GM12878 (cell line): ENCODE results near the gene KRAS. TPM values are rescaled to one million over a fixed set of nuclear protein-coding genes. Genes with fewer than 3 reads are reported as not detected.

Experiments used
- ATAC-seq: fragments of 200-7000 bp; cut with Tn5 transposase; 3 replicates; pipeline ENCODE4 v1.9.1; 2020; ENCODE audit warnings: mild to moderate bottlenecking, moderate library complexity
- BruUV-seq: library from RNA; stranded (reverse); fragments of 400-500 nt; replicated peaks from 2 replicates; lab custom pipeline; 2021; lab: Mats Ljungman, UMichigan
- CTCF ChIA-PET: fragments of 300-600 bp; sonication (Branson Sonifier 250); formaldehyde crosslinking; extraction: SDS; loops from one replicate; lab custom pipeline; 2021; ENCODE audit warnings: inconsistent platforms; lab: Yijun Ruan, JAX
- POLR2A ChIA-PET: fragments of 350-600 bp; formaldehyde crosslinking; extraction: SDS; loops from one replicate; lab custom pipeline; 2021; ENCODE audit warnings: inconsistent platforms; lab: Charles Lee
- RAD21 ChIA-PET: fragments of 300-600 bp; sonication (Branson Sonifier 250); formaldehyde crosslinking; loops from one replicate; lab custom pipeline; 2023; ENCODE audit warnings: antibody characterized with exemption; ENCODE audit not compliant: unreplicated experiment; lab: Charles Lee
- SMC1A ChIA-PET: fragments of 300-600 bp; sonication (Branson Sonifier 250); formaldehyde crosslinking; loops from one replicate; lab custom pipeline; 2023; ENCODE audit not compliant: unreplicated experiment, uncharacterized antibody; lab: Charles Lee
- DNase-seq: peaks from one replicate; pipeline ENCODE4 v3.0.0-alpha.2; 2011; ENCODE audit warnings: low read depth, low spot score
- FAIRE-seq: peaks from 3 replicates; lab custom pipeline; 2011; peaks lifted over from hg19 to GRCh38; lab: Jason Lieb, UNC
- H2AFZ ChIP-seq: 2 replicates; pipeline ENCODE4 v1.6.0; 2011; ENCODE audit warnings: low read depth, low read length, control low read depth; ENCODE audit not compliant: control insufficient read depth
- H3K27ac ChIP-seq: 2 replicates; pipeline ENCODE4 v1.5.1; 2011; ENCODE audit warnings: control low read depth; ENCODE audit not compliant: control insufficient read depth, insufficient read depth
- H3K27me3 ChIP-seq, 2 experiments: replicated peaks in 1 of 2; 2 replicates each; pipeline versions ENCODE4 v1.6.0 to v1.6.1; 2011; ENCODE audit warnings: low read length in 1 of 2; ENCODE audit not compliant: control insufficient read depth in 2 of 2, insufficient read depth in 2 of 2
- H3K36me3 ChIP-seq, 2 experiments: 2 replicates each; pipeline ENCODE4 v1.5.1; 2011; ENCODE audit warnings: low read length in 1 of 2; ENCODE audit not compliant: control insufficient read depth in 2 of 2, insufficient read depth in 2 of 2
- H3K4me1 ChIP-seq: 2 replicates; pipeline ENCODE4 v1.6.1; 2011; ENCODE audit warnings: mild to moderate bottlenecking, low read length, moderate library complexity, mixed read lengths; ENCODE audit not compliant: control insufficient read depth, insufficient read depth
- H3K4me2 ChIP-seq: 2 replicates; pipeline ENCODE4 v1.6.0; 2011; ENCODE audit warnings: control low read depth; ENCODE audit not compliant: control insufficient read depth, insufficient read depth
- H3K4me3 ChIP-seq: fragments of 200-600 bp; sonication (generic); 2 replicates; pipeline ENCODE4 v1.5.1; 2016
- H3K79me2 ChIP-seq: 2 replicates; pipeline ENCODE4 v1.6.0; 2011; ENCODE audit warnings: low read length; ENCODE audit not compliant: control insufficient read depth, insufficient read depth
- H3K9ac ChIP-seq: 2 replicates; pipeline ENCODE4 v1.8.0; 2011; ENCODE audit warnings: low read length, control low read depth, mixed read lengths; ENCODE audit not compliant: control insufficient read depth, insufficient read depth
- H3K9me3 ChIP-seq: replicated peaks from 3 replicates; pipeline ENCODE4 v1.5.1; 2011; ENCODE audit warnings: mild to moderate bottlenecking, low read length; ENCODE audit not compliant: control insufficient read depth, insufficient read depth
- H4K20me1 ChIP-seq: 2 replicates; pipeline ENCODE4 v1.6.0; 2011; ENCODE audit not compliant: control insufficient read depth, insufficient read depth
- BRCA1 ChIP-seq: IDR thresholded peaks from 2 replicates; pipeline ENCODE4 v1.6.1; 2011; ENCODE audit warnings: low read depth, low read length, improper control_type of control experiment
- CTCF ChIP-seq, 3 experiments: IDR thresholded peaks in 2 of 3; conservative IDR thresholded peaks in 1 of 3; 2 replicates each; pipeline ENCODE4 v1.5.1; 2011; ENCODE audit warnings: low read depth in 3 of 3, low read length in 3 of 3, mild to moderate bottlenecking in 3 of 3, control low read depth in 2 of 3, moderate library complexity in 2 of 3, inconsistent platforms in 1 of 3, mixed read lengths in 1 of 3; ENCODE audit not compliant: control insufficient read depth in 2 of 3, insufficient read depth in 1 of 3; ENCODE audit errors: extremely low read depth in 1 of 3
- GABPA ChIP-seq: IDR thresholded peaks from 2 replicates; pipeline ENCODE4 v1.6.1; 2014; ENCODE audit warnings: antibody characterized with exemption, low read depth, mild to moderate bottlenecking, inconsistent platforms
- IKZF1 ChIP-seq: fragments of 450-650 bp; conservative IDR thresholded peaks from 2 replicates; pipeline ENCODE4 v1.6.1; 2017; ENCODE audit warnings: antibody characterized with exemption, mild to moderate bottlenecking
- NKRF ChIP-seq: fragments of 450-650 bp; conservative IDR thresholded peaks from 2 replicates; pipeline ENCODE4 v1.6.1; 2017; ENCODE audit warnings: mild to moderate bottlenecking, moderate library complexity
- NR2C2 ChIP-seq: IDR thresholded peaks from 2 replicates; pipeline ENCODE4 v1.6.1; 2011; ENCODE audit warnings: borderline replicate concordance, low read depth; ENCODE audit not compliant: control insufficient read depth, insufficient read length
- PML ChIP-seq: IDR thresholded peaks from 2 replicates; pipeline ENCODE4 v1.6.1; 2012; ENCODE audit warnings: low read length, inconsistent platforms
- RB1 ChIP-seq: fragments of 450-650 bp; formaldehyde crosslinking; IDR thresholded peaks from 2 replicates; pipeline ENCODE4 v1.6.1; 2017; ENCODE audit warnings: mild to moderate bottlenecking, borderline replicate concordance
- SIN3A ChIP-seq: IDR thresholded peaks from 2 replicates; pipeline ENCODE4 v1.6.1; 2012; ENCODE audit warnings: low read depth, low read length, improper control_type of control experiment
- SIX5 ChIP-seq: IDR thresholded peaks from 2 replicates; pipeline ENCODE4 v1.6.1; 2011; ENCODE audit warnings: mild to moderate bottlenecking, low read depth, low read length, moderate library complexity; ENCODE audit not compliant: severe bottlenecking
- SMARCA5 ChIP-seq: fragments of 450-650 bp; IDR thresholded peaks from 2 replicates; pipeline ENCODE4 v1.6.1; 2017; ENCODE audit warnings: mild to moderate bottlenecking
- SUPT20H ChIP-seq: IDR thresholded peaks from 2 replicates; pipeline ENCODE4 v1.6.1; 2011; ENCODE audit warnings: low read depth, mild to moderate bottlenecking, low read length, moderate library complexity, borderline replicate concordance; ENCODE audit not compliant: control insufficient read depth
- TCF7 ChIP-seq: IDR thresholded peaks from 2 replicates; pipeline ENCODE4 v1.6.1; 2014; ENCODE audit warnings: antibody characterized with exemption, borderline replicate concordance
- ZNF207 ChIP-seq: fragments of 450-650 bp; IDR thresholded peaks from 2 replicates; pipeline ENCODE4 v1.6.1; 2014; ENCODE audit warnings: antibody characterized with exemption, mild to moderate bottlenecking, borderline replicate concordance
- ZSCAN29 ChIP-seq: fragments of 450-650 bp; IDR thresholded peaks from 2 replicates; pipeline ENCODE4 v1.6.1; 2017; ENCODE audit warnings: mild to moderate bottlenecking, moderate library complexity
- ZZZ3 ChIP-seq: IDR thresholded peaks from 2 replicates; pipeline ENCODE4 v1.6.1; 2011; ENCODE audit warnings: low read depth; ENCODE audit not compliant: control insufficient read depth, insufficient read length
- WGBS: methylation state at CpG from one replicate; pipeline ENCODE4 v1.1.6; 2016; ENCODE audit warnings: low lambda C conversion rate; ENCODE audit not compliant: insufficient replicate concordance, insufficient coverage; ENCODE audit errors: missing lambda C conversion rate; 5-methylcytosine and 5-hydroxymethylcytosine counted together
- in situ Hi-C: fragments of 300-500 bp; cut with MboI; formaldehyde crosslinking; loops from 9 replicates; pipeline ENCODE4 v1.14.3; 2018; ENCODE audit warnings: mixed read lengths
- intact Hi-C: fragments of 100-400 bp; cut with micrococcal nuclease; formaldehyde crosslinking; loops from one replicate; pipeline ENCODE4 v1.14.2; 2022; ENCODE audit not compliant: unreplicated experiment
- polyA plus RNA-seq, 11 experiments: library from polyadenylated mRNA; depleted of rRNA in 4 of 11; unstranded in 6 of 11; stranded (reverse) in 5 of 11; fragments of >200 nt; fragmentation: Nextera tagmentation in 4 of 11; fragmentation: Illumina TruSeq in 1 of 11; extraction: Ambion mirVana in 4 of 11; extraction: Trizol in 1 of 11; gene quantifications; 1 replicate in 1 of 11; 2 replicates in 10 of 11; pipeline versions ENCODE4 v1.2.1 to v1.2.3, GENCODE V29; 2011 to 2016; ENCODE audit warnings: inconsistent platforms in 2 of 11, missing spikeins in 2 of 11, low read depth in 1 of 11
- total RNA-seq, 4 experiments: library from RNA; depleted of rRNA in 3 of 4; stranded (reverse); fragments of >200 nt in 3 of 4; fragmentation: Illumina TruSeq in 1 of 4; extraction: Trizol in 1 of 4; gene quantifications; 2 replicates each; pipeline versions ENCODE4 v1.2.1 to v1.2.3, GENCODE V29; 2013 to 2021

Gene KRAS
- total and polyA plus RNA-seq, 10 of the 15 experiments (the other 5 are each of a cell fraction or from before 2014, with no cell fraction given) = 3.1 to 23.8 (median 8.0) TPM

- ATAC-seq = no peak
- Histone ChIP-seq H2AFZ (no peak overlapping the region), H3K4me1 (no peaks in the 10 kb centered on the region), H3K9ac (no peak overlapping the region), H3K79me2 (no peaks in the 10 kb centered on the region), H3K27me3 (no peaks in the 10 kb centered on the region), H3K36me3 (no peaks in the 10 kb centered on the region), H3K27ac (no peak overlapping the region), H3K9me3 (no peaks in the 10 kb centered on the region; the same call in 1 of the 3 replicates), H3K4me3 (no peak overlapping the region), H3K4me2 (no peak overlapping the region), H4K20me1 (no peaks in the 10 kb centered on the region)
- BruUV-seq = no TSS peak
- POLR2A ChIA-PET = no interaction called here
- FAIRE-seq = no peak
- WGBS = 70% methylated on average over 3 of the region's 3 CpGs
- in situ Hi-C loops (no loop called here), intact Hi-C loops (no loop called here)
- CTCF ChIA-PET = no interaction called here
- DNase-seq = no peak
- RAD21 ChIA-PET = no interaction called here
- TF ChIP-seq RB1 (no peak), IKZF1 (no peak), ZZZ3 (no peak), SMARCA5 (no peak), BRCA1 (no peak)
- SMC1A ChIA-PET = interaction anchor here (1.8 kb wide), 1 partner anchor 10 kb away, joined by 4 read pairs; no protein-coding TSS in a partner anchor
Measured at GRCh38 chr12:25283006-25283405, 32.3 kb upstream of the KRAS start.

GRCh38 chr12:25280082-25280481 is 29.4 kb upstream of the KRAS start:
- ChIA-PET POLR2A (no interaction called here), SMC1A (interaction anchor here (1.5 kb wide), 1 partner anchor 10 kb away, joined by 4 read pairs; no protein-coding TSS in a partner anchor), RAD21 (no interaction called here), CTCF (interaction anchor here (0.7 to 0.9 kb wide), 3 partner anchors 39 to 578 kb away, joined by 3 to 4 read pairs (median 3); no protein-coding TSS in a partner anchor)
- H3K27ac ChIP-seq = no peak overlapping the region
- no peak overlapping the region for H2AFZ ChIP-seq
- no peak overlapping the region for H3K4me3 ChIP-seq
- intact Hi-C loops = no loop called here
- H3K79me2 ChIP-seq = no peaks in the 10 kb centered on the region
- H4K20me1 ChIP-seq = no peaks in the 10 kb centered on the region
- FAIRE-seq (no peak), DNase-seq (no peak), ATAC-seq (no peak)
- H3K36me3 ChIP-seq = no peaks in the 10 kb centered on the region
- no peaks in the 10 kb centered on the region for H3K27me3 ChIP-seq
- no TSS peak for BruUV-seq
- H3K4me2 ChIP-seq = no peak overlapping the region
- peaks cover 5% of the 10 kb centered on the region for H3K4me1 ChIP-seq
- H3K9ac ChIP-seq = no peak overlapping the region
- H3K9me3 ChIP-seq = no peaks in the 10 kb centered on the region; the same call in 1 of the 3 replicates
- in situ Hi-C loops = no loop called here
- no peak for TF ChIP-seq ZSCAN29
- no peak for TF ChIP-seq GABPA
- no peak for TF ChIP-seq SIN3A
- no peak for TF ChIP-seq CTCF (IDR thresholded peaks at IDR 0.05 in 2 of 3, conservative IDR thresholded peaks at IDR 0.05 in 1 of 3; ENCODE audit: control insufficient read depth in 2 of 3, extremely low read depth in 1 of 3, insufficient read depth in 1 of 3, low read depth in 3 of 3, low read length in 3 of 3)
- TF ChIP-seq TCF7 = no peak
- no peak for TF ChIP-seq ZNF207
- TF ChIP-seq SIX5 = no peak
- TF ChIP-seq NR2C2 = no peak
- no peak for TF ChIP-seq PML
- no peak for TF ChIP-seq SUPT20H
- TF ChIP-seq NKRF = no peak
